ENCODE measurements around the gene SDK2. TPM values are rescaled to one million over a fixed set of nuclear protein-coding genes. Genes with fewer than 3 reads are reported as not detected.
A peak's percentile ranks its signal among the peaks of the same experiment; 100 is the strongest.

SDK2 gene
- total and polyA plus RNA-seq, 2 experiments from 2014 or later = 0.74 to 5.1 TPM

GRCh38 chr17:73480740-73481139 is 163.5 kb downstream of the SDK2 start (continued):
- TF ChIP-seq EZH2phosphoT487 (IDR thresholded peaks at IDR 0.05; ENCODE audit: unreplicated experiment) (no peak), NANOG (IDR thresholded peaks at IDR 0.05; ENCODE audit: borderline replicate concordance) (no peak), EZH2 (IDR thresholded peaks at IDR 0.05; ENCODE audit: low read depth, unreplicated experiment) (no peak), ZNF331 (CRISPR knock-in tag; IDR thresholded peaks at IDR 0.05; ENCODE audit: low read depth) (no peak), JUNB (IDR thresholded peaks at IDR 0.05; ENCODE audit: unreplicated experiment) (no peak), ETS1 (IDR thresholded peaks at IDR 0.05) (no peak), POLR2AphosphoS5 (IDR thresholded peaks at IDR 0.05; ENCODE audit: low read depth) (no peak)

- H3K4me1 Mint-ChIP-seq = peaks cover 21% of the 10 kb centered on the region
- no peak overlapping the region for H3K4me3 Mint-ChIP-seq
Measured at GRCh38 chr17:73478768-73479424, 165.3 kb downstream of the SDK2 start.

More at GRCh38 chr17:73478768-73479424, 165.3 kb downstream of the SDK2 start:
- TF ChIP-seq ZNF462 (CRISPR knock-in tag; IDR thresholded peaks at IDR 0.05) = peak; percentile 23; the same call in 1 of the 2 replicates
- no peak for TF ChIP-seq ZNF114 (CRISPR knock-in tag; IDR thresholded peaks at IDR 0.05)
- TF ChIP-seq CTCF (conservative IDR thresholded peaks at IDR 0.05; ENCODE audit: low read depth in 2 of 2) = peak; percentile 60 to 83
- Histone ChIP-seq H3K36me3 (ENCODE audit: insufficient read depth) (no peaks in the 10 kb centered on the region), H4K20me1 (replicated peaks; ENCODE audit: insufficient read depth) (no peaks in the 10 kb centered on the region), H3K4me3 (no peak overlapping the region), H3K79me2 (replicated peaks; ENCODE audit: insufficient read depth) (no peaks in the 10 kb centered on the region), H3K27ac (ENCODE audit: low read depth) (no peak overlapping the region), H3K27me3 (ENCODE audit: insufficient read depth) (no peaks in the 10 kb centered on the region), H3K9me2 (ENCODE audit: insufficient read depth) (no peaks in the 10 kb centered on the region), H3F3A (replicated peaks; ENCODE audit: low read depth) (no peaks in the 10 kb centered on the region), H2AFZ (no peak overlapping the region), H3K4me2 (no peak overlapping the region), H3K4me1 (ENCODE audit: insufficient read depth) (peaks cover 7% of the 10 kb centered on the region)
- no peaks in the 10 kb centered on the region for H3K9me3 Mint-ChIP-seq
- peak overlapping the region; percentile 79; the same call in 1 of the 2 replicates for H3K27ac Mint-ChIP-seq
- ATAC-seq (peak; percentile 76), DNase-seq (ENCODE audit: low spot score) (peak; percentile 66)
- H3K27me3 Mint-ChIP-seq (ENCODE audit: insufficient read depth, low read depth, poor library complexity) = no peaks in the 10 kb centered on the region
- H3K36me3 Mint-ChIP-seq (ENCODE audit: low read depth) = no peaks in the 10 kb centered on the region
